ENCODE measurements around the gene PEAR1. TPM values are rescaled to one million over a fixed set of nuclear protein-coding genes. Genes with fewer than 3 reads are reported as not detected.

The PEAR1 gene
- total RNA-seq, 1 experiment from 2014 or later: 3.1 TPM

Other genes starting within 250 kb of the PEAR1 start
- 60.4 and 105 TPM in 2 replicates for gene NES, start 216.3 kb upstream of the PEAR1 start, total RNA-seq (2014; rRNA removed; shearing (Covaris generic))
- 5.4 and 6.3 TPM in 2 replicates for gene CRABP2, start 188.1 kb upstream of the PEAR1 start, total RNA-seq (2014; rRNA removed; shearing (Covaris generic))
- gene METTL25B, start 165.2 kb upstream of the PEAR1 start, total RNA-seq (2014; rRNA removed; shearing (Covaris generic)): 4.9 and 5.7 TPM in 2 replicates
- 18.9 and 25.6 TPM in 2 replicates for gene ISG20L2, start 165.0 kb upstream of the PEAR1 start, total RNA-seq (2014; rRNA removed; shearing (Covaris generic))
- gene MRPL24, start 152.6 kb upstream of the PEAR1 start, total RNA-seq (2014; rRNA removed; shearing (Covaris generic)): 133 and 138 TPM in 2 replicates
- gene HDGF, start 142.0 kb upstream of the PEAR1 start, total RNA-seq (2014; rRNA removed; shearing (Covaris generic)): 430 and 446 TPM in 2 replicates
- gene PRCC, start 126.2 kb upstream of the PEAR1 start, total RNA-seq (2014; rRNA removed; shearing (Covaris generic)): 40.3 and 51.5 TPM in 2 replicates
- 0.09 TPM in 1 of 2 replicates, not detected in the other for gene SH2D2A, start 76.9 kb upstream of the PEAR1 start, total RNA-seq (2014; rRNA removed; shearing (Covaris generic))
- not detected in 2 replicates for gene INSRR, start 34.6 kb upstream of the PEAR1 start, total RNA-seq (2014; rRNA removed; shearing (Covaris generic))
- 0.16 and 0.24 TPM in 2 replicates for gene NTRK1, start 32.9 kb upstream of the PEAR1 start, total RNA-seq (2014; rRNA removed; shearing (Covaris generic))
- not detected in 2 replicates for gene LRRC71, start 26.9 kb downstream of the PEAR1 start, total RNA-seq (2014; rRNA removed; shearing (Covaris generic))
- 21.5 and 21.7 TPM in 2 replicates for gene ARHGEF11, start 152.0 kb downstream of the PEAR1 start, total RNA-seq (2014; rRNA removed; shearing (Covaris generic))
- not detected in 2 replicates for gene ETV3L, start 206.1 kb downstream of the PEAR1 start, total RNA-seq (2014; rRNA removed; shearing (Covaris generic))
- 6.7 and 7.6 TPM in 2 replicates for gene ETV3, start 244.7 kb downstream of the PEAR1 start, total RNA-seq (2014; rRNA removed; shearing (Covaris generic))

Data from A172 (cell line).